ENCODE data around the gene SGMS1. TPM values are rescaled to one million over a fixed set of nuclear protein-coding genes. Genes with fewer than 3 reads are reported as not detected.

SGMS1 gene
- total and polyA plus RNA-seq, 2 donors (not counting 3 experiments of a cell fraction or from before 2014, with no cell fraction given): 9.7 to 23.7 TPM

- no peaks in the 10 kb centered on the region for H4K20me1 ChIP-seq (replicated peaks; ENCODE audit: control insufficient read depth, extremely low read depth, insufficient read depth, low read length)
- no peak overlapping the region for H3K4me2 ChIP-seq (ENCODE audit: insufficient read depth, low read length)
- H3K9ac ChIP-seq (replicated peaks; ENCODE audit: extremely low read depth, insufficient read depth, low read length): no peak overlapping the region
- no peaks in the 10 kb centered on the region for H3K4me1 ChIP-seq (ENCODE audit: control insufficient read depth, extremely low read depth, insufficient read depth, low read length)
- intact Hi-C loops (cut with micrococcal nuclease): no loop called here
- H3K9me1 ChIP-seq (replicated peaks; ENCODE audit: control insufficient read depth, extremely low read depth, insufficient read depth, low read length): no peaks in the 10 kb centered on the region
- BruUV-seq (replicated peaks): no TSS peak
- H2AFZ ChIP-seq (ENCODE audit: low read depth, low read length): no peak overlapping the region
- H3K4me3 ChIP-seq (replicated peaks in 1 of 3; ENCODE audit: insufficient read depth in 1 of 3, low read depth in 1 of 3, low read length in 3 of 3): no peak overlapping the region
- dilution Hi-C loops (cut with MboI; ENCODE audit: extremely low pct_ligation_motif_present, low sequenced_read_pairs): no loop called here
- no peaks in the 10 kb centered on the region for H3K36me3 ChIP-seq (ENCODE audit: control insufficient read depth in 2 of 2, extremely low read depth in 1 of 2, insufficient read depth in 2 of 2, low read length in 2 of 2)
- H3K9me3 ChIP-seq (replicated peaks; ENCODE audit: control insufficient read depth, insufficient read depth, low read length): no peaks in the 10 kb centered on the region
- no peak overlapping the region for H3K27ac ChIP-seq (ENCODE audit: insufficient read depth, low read depth, low read length)
- TF ChIP-seq POLR2A (IDR thresholded peaks at IDR 0.05; ENCODE audit: low read depth, low read length) (no peak), JUN (IDR thresholded peaks at IDR 0.05; ENCODE audit: borderline replicate concordance, insufficient read depth, insufficient read length, low read depth) (no peak), POLR2AphosphoS5 (IDR thresholded peaks at IDR 0.05; ENCODE audit: insufficient read depth, low read depth, low read length) (no peak), FOS (IDR thresholded peaks at IDR 0.05; ENCODE audit: borderline replicate concordance, insufficient read depth, low read length) (no peak), MYC (IDR thresholded peaks at IDR 0.05; ENCODE audit: low read depth, low read length) (no peak), EZH2 (IDR thresholded peaks at IDR 0.05; ENCODE audit: borderline replicate concordance, low read depth, low read length, severe bottlenecking) (no peak), GATA2 (IDR thresholded peaks at IDR 0.05; ENCODE audit: insufficient read depth, insufficient read length, low read depth, low read length) (no peak), CTCF (IDR thresholded peaks at IDR 0.05; ENCODE audit: extremely low read depth in 1 of 2, insufficient read depth in 1 of 2, low read depth in 1 of 2, low read length in 2 of 2) (no peak)
- TF ChIP-seq, protein P1, sequence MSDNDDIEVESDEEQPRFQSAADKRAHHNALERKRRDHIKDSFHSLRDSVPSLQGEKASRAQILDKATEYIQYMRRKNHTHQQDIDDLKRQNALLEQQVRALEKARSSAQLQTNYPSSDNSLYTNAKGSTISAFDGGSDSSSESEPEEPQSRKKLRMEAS (IDR thresholded peaks at IDR 0.05; ENCODE audit: insufficient read depth, insufficient read length): no peak
- CTCF ChIA-PET: no interaction called here
- DNase-seq (ENCODE audit: low read depth, low spot score): no peak
- H3K27me3 ChIP-seq (ENCODE audit: control insufficient read depth in 2 of 2, insufficient read depth in 2 of 2, low read length in 2 of 2): no peaks in the 10 kb centered on the region
- no peak for FAIRE-seq
- H3K79me2 ChIP-seq (ENCODE audit: control insufficient read depth, insufficient read depth, low read length): no peaks in the 10 kb centered on the region
- POLR2A ChIA-PET: no interaction called here
Observed at GRCh38 chr10:50335397-50335796, 288.4 kb downstream of the SGMS1 start.

All from endothelial cell of umbilical vein (primary cell).